Pancreas (tissue), 10 donors: ENCODE data around the gene MED28. TPM values are rescaled to one million over a fixed set of nuclear protein-coding genes. Genes with fewer than 3 reads are reported as not detected.

Source experiments
- ATAC-seq, 4 donors: fragments of 200-7000 bp; cut with Tn5 transposase; one replicate each; pipeline versions ENCODE4 v1.8.0 to v1.9.1; 2020; ENCODE audit warnings: mild to moderate bottlenecking in 4 of 4, moderate library complexity in 4 of 4
- DNase-seq, 6 donors: peaks; one replicate each; pipeline ENCODE4 v3.0.0-alpha.2; 2020
- FAIRE-seq: peaks from 2 replicates; lab custom pipeline; 2012; peaks lifted over from hg19 to GRCh38; lab: Jason Lieb, UNC
- H3K27ac ChIP-seq, 4 donors: fragments of 200-600 bp; sonication (generic); 1 replicate in 3 of 4; 2 replicates in 1 of 4; pipeline versions ENCODE4 v1.5.0 to v1.8.0; 2020
- H3K27me3 ChIP-seq, 4 donors: fragments of 200-600 bp; one replicate each; pipeline ENCODE4 v1.8.0; 2021
- H3K36me3 ChIP-seq, 3 donors: fragments of 200-600 bp; sonication (generic) in 1 of 3; one replicate each; pipeline versions ENCODE4 v1.5.0 to v1.8.0; 2020 to 2021
- H3K4me1 ChIP-seq, 3 donors: fragments of 200-600 bp; one replicate each; pipeline ENCODE4 v1.8.0; 2021
- H3K4me3 ChIP-seq, 4 donors: fragments of 200-600 bp; sonication (generic) in 2 of 4; one replicate each; pipeline versions ENCODE4 v1.5.0 to v1.8.0; 2020 to 2021
- H3K9me3 ChIP-seq, 4 donors: fragments of 200-600 bp; one replicate each; pipeline ENCODE4 v1.8.0; 2021
- WGBS, 2 donors: extraction: QIAGEN DNeasy Blood & Tissue Kit; methylation state at CpG; one replicate each; pipeline ENCODE4 v1.1.7; 2013; 5-methylcytosine and 5-hydroxymethylcytosine counted together
- intact Hi-C, 3 donors: fragments of 100-400 bp; cut with DNase I; formaldehyde crosslinking; loops; one replicate each; pipeline versions ENCODE4 v1.11.1 to v1.14.2; 2022
- polyA plus RNA-seq, 2 donors: library from polyadenylated mRNA; stranded (reverse); fragments of 200-250 nt; gene quantifications; one replicate each; pipeline ENCODE4 v1.2.3, GENCODE V29; 2013
- total RNA-seq, 6 donors: library from RNA; stranded (reverse); fragmentation: NEBNext Ultra II Directional in 4 of 6; extraction: Animal tissue kit (Norgen Biotek cat#: 25700) in 4 of 6; gene quantifications; one replicate each; pipeline versions ENCODE4 v1.2.1 to v1.2.4, GENCODE V29; 2021 to 2023
- TF ChIP-seq, protein P1 (sequence below), 4 donors: fragments of 200-600 bp; sonication (generic) in 3 of 4; IDR thresholded peaks; one replicate each; pipeline versions ENCODE4 v1.5.0 to v1.8.0; 2021; ENCODE audit warnings: antibody characterized with exemption in 4 of 4
- donor health status: healthy with polysubstance abuse.
- donor health status: DM: no; HTN: no; CAD: no; lungs with moderate emphysema.
- donor health status: DM: no; HTN: no; CAD: no.
- donor health status: control.
- donor health status: control.
- donor health status: Bipolar disorder and iron deficiency.
- donor health status: DM: yes; HTN: yes; CAD: no.
- donor health status: DM: no; HTN: no; CAD: no.
- donor health status: DM: no; HTN: no; CAD: no.
- donor health status: DM: yes; HTN: yes; CAD: no.

Gene MED28
- total and polyA plus RNA-seq, 8 donors: 5.1 to 28.5 (median 12.4) TPM

- FAIRE-seq: no peak
- H3K4me3 ChIP-seq: no peak overlapping the region
- 56 to 70% methylated on average over 7 of the region's 7 CpGs for WGBS, 2 donors
- no peaks in the 10 kb centered on the region for H3K4me1 ChIP-seq
- no peaks in the 10 kb centered on the region for H3K36me3 ChIP-seq
- no peak overlapping the region for H3K27ac ChIP-seq
- no peak for DNase-seq
- intact Hi-C loops: no loop called here
- TF ChIP-seq, protein P1, sequence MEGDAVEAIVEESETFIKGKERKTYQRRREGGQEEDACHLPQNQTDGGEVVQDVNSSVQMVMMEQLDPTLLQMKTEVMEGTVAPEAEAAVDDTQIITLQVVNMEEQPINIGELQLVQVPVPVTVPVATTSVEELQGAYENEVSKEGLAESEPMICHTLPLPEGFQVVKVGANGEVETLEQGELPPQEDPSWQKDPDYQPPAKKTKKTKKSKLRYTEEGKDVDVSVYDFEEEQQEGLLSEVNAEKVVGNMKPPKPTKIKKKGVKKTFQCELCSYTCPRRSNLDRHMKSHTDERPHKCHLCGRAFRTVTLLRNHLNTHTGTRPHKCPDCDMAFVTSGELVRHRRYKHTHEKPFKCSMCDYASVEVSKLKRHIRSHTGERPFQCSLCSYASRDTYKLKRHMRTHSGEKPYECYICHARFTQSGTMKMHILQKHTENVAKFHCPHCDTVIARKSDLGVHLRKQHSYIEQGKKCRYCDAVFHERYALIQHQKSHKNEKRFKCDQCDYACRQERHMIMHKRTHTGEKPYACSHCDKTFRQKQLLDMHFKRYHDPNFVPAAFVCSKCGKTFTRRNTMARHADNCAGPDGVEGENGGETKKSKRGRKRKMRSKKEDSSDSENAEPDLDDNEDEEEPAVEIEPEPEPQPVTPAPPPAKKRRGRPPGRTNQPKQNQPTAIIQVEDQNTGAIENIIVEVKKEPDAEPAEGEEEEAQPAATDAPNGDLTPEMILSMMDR (IDR thresholded peaks at IDR 0.05): no peak
- H3K9me3 ChIP-seq: no peaks in the 10 kb centered on the region
- H3K27me3 ChIP-seq: no peaks in the 10 kb centered on the region
- ATAC-seq: no peak
Observed at GRCh38 chr4:17681281-17682221, 67.1 kb downstream of the MED28 start.

- ATAC-seq: no peak
- Histone ChIP-seq H3K36me3 (no peaks in the 10 kb centered on the region), H3K4me1 (no peaks in the 10 kb centered on the region), H3K9me3 (no peaks in the 10 kb centered on the region), H3K4me3 (no peak overlapping the region), H3K27ac (no peak overlapping the region), H3K27me3 (no peaks in the 10 kb centered on the region)
- TF ChIP-seq, protein P1 (IDR thresholded peaks at IDR 0.05): no peak
- no peak for FAIRE-seq
- WGBS, 2 donors: 58 to 59% methylated on average over 2 of the region's 2 CpGs
- DNase-seq: no peak
- intact Hi-C loops: no loop called here
Observed at GRCh38 chr4:17682222-17682566, 67.8 kb downstream of the MED28 start.

Other genes with a start within 250 kb of the MED28 start
- 10 to 100 TPM; 11.4 to 20.6 (median 16.5) TPM for gene QDPR, start 102.6 kb upstream of the MED28 start, total RNA-seq
- 10 to 100 TPM; 14.9 to 56.8 TPM for gene QDPR, start 102.6 kb upstream of the MED28 start, polyA plus RNA-seq
- gene CLRN2, start 99.5 kb upstream of the MED28 start, total RNA-seq: not detected
- gene CLRN2, start 99.5 kb upstream of the MED28 start, polyA plus RNA-seq: not detected
- 10 to 100 TPM; 14.5 to 30.0 (median 19.5) TPM for gene LAP3, start 37.4 kb upstream of the MED28 start, total RNA-seq
- 10 to 100 TPM; 10.4 to 18.3 TPM for gene LAP3, start 37.4 kb upstream of the MED28 start, polyA plus RNA-seq
- not detected for gene FAM184B, start 167.0 kb downstream of the MED28 start, total RNA-seq
- gene FAM184B, start 167.0 kb downstream of the MED28 start, polyA plus RNA-seq: under 1 TPM; 0.04 to 0.07 TPM
- 10 to 100 TPM; 12.4 to 23.5 (median 14.4) TPM for gene DCAF16, start 196.1 kb downstream of the MED28 start, total RNA-seq
- 10 to 100 TPM in 1 of 2 donors, 1 to 10 TPM in 1; 6.4 to 13.8 TPM for gene DCAF16, start 196.1 kb downstream of the MED28 start, polyA plus RNA-seq
- gene NCAPG, start 196.3 kb downstream of the MED28 start, total RNA-seq: 1 to 10 TPM in 1 of 6 donors, under 1 TPM in 4, not detected in 1; 0.23 to 1.3 (median 0.54) TPM
- under 1 TPM; 0.09 to 0.30 TPM for gene NCAPG, start 196.3 kb downstream of the MED28 start, polyA plus RNA-seq